DND-41 (cell line): ENCODE results near the gene LBX2.

Experiments
- CTCF ChIP-seq: IDR thresholded peaks from 2 replicates; pipeline ENCODE4 v1.5.1; 2012; ENCODE audit warnings: borderline replicate concordance, low read length, moderate library complexity, mild to moderate bottlenecking; ENCODE audit not compliant: poor library complexity, severe bottlenecking; ENCODE audit errors: extremely low read depth
- EZH2 ChIP-seq: IDR thresholded peaks from 3 replicates; pipeline ENCODE4 v1.6.1; 2012; ENCODE audit warnings: borderline replicate concordance, low read depth, mild to moderate bottlenecking, moderate library complexity, low read length, inconsistent platforms; ENCODE audit not compliant: severe bottlenecking

GRCh38 chr2:74481431-74481830 lies 18.0 kb downstream of the LBX2 start:
- no peak for TF ChIP-seq CTCF
- no peak for TF ChIP-seq EZH2
